Lung (tissue), 12 donors: ENCODE data around the gene FAM185A. TPM values are rescaled to one million over a fixed set of nuclear protein-coding genes. Genes with fewer than 3 reads are reported as not detected.

ENCODE experiments used
- ATAC-seq: fragments of 200-7000 bp; cut with Tn5 transposase; one replicate; pipeline ENCODE4 v1.9.1; 2020; ENCODE audit warnings: moderate number of reproducible peaks; ENCODE audit not compliant: insufficient read depth, low FRiP score
- DNase-seq, 3 donors: peaks; one replicate each; pipeline ENCODE4 v3.0.0-alpha.2; 2013 to 2017
- H3K27ac ChIP-seq, 2 donors: one replicate each; pipeline ENCODE4 v1.5.1; 2013; ENCODE audit warnings: mild to moderate bottlenecking in 2 of 2, moderate library complexity in 2 of 2, control low read depth in 1 of 2, inconsistent platforms in 1 of 2, low read depth in 1 of 2, low read length in 1 of 2
- H3K27me3 ChIP-seq, 3 donors: one replicate each; pipeline ENCODE4 v1.5.1; 2013; ENCODE audit warnings: low read length in 2 of 3; ENCODE audit not compliant: control insufficient read depth in 3 of 3, insufficient read depth in 3 of 3
- H3K36me3 ChIP-seq, 4 donors: one replicate each; pipeline ENCODE4 v1.5.1; 2013; ENCODE audit warnings: low read length in 4 of 4, mild to moderate bottlenecking in 1 of 4, moderate library complexity in 1 of 4; ENCODE audit not compliant: control insufficient read depth in 4 of 4, insufficient read depth in 4 of 4
- H3K4me1 ChIP-seq, 5 donors: one replicate each; pipeline ENCODE4 v1.5.1; 2013; ENCODE audit warnings: low read length in 5 of 5, mild to moderate bottlenecking in 2 of 5, moderate library complexity in 1 of 5; ENCODE audit not compliant: control insufficient read depth in 5 of 5, insufficient read depth in 5 of 5
- H3K4me3 ChIP-seq: one replicate; pipeline ENCODE4 v1.5.1; 2013; ENCODE audit warnings: mild to moderate bottlenecking, control low read depth, moderate library complexity
- H3K9ac ChIP-seq, 2 donors: one replicate each; pipeline ENCODE4 v1.5.1; 2013; ENCODE audit warnings: low read length in 2 of 2, control low read depth in 1 of 2; ENCODE audit not compliant: insufficient read depth in 1 of 2
- H3K9me3 ChIP-seq, 4 donors: one replicate each; pipeline ENCODE4 v1.5.1; 2013; ENCODE audit warnings: low read length in 3 of 4, mild to moderate bottlenecking in 1 of 4, moderate library complexity in 1 of 4; ENCODE audit not compliant: control insufficient read depth in 4 of 4, insufficient read depth in 3 of 4
- CTCF ChIP-seq: IDR thresholded peaks from 2 replicates; pipeline ENCODE4 v1.5.1; 2012; ENCODE audit warnings: mild to moderate bottlenecking; ENCODE audit errors: control extremely low read depth, extremely low read depth
- WGBS, 2 donors: extraction: QIAGEN DNeasy Blood & Tissue Kit; methylation state at CpG; one replicate each; pipeline ENCODE4 v1.1.7; 2013; 5-methylcytosine and 5-hydroxymethylcytosine counted together
- polyA plus RNA-seq, 2 donors: library from polyadenylated mRNA; stranded (reverse); fragments of 200-250 nt; gene quantifications; one replicate each; pipeline ENCODE4 v1.2.1, GENCODE V29; 2013
- total RNA-seq, 2 donors: library from RNA; depleted of rRNA in 1 of 2; stranded (reverse); fragments of >200 nt in 1 of 2; gene quantifications; one replicate each; pipeline ENCODE4 v1.2.1, GENCODE V29; 2014 to 2021
- donor health status: control.
- donor health status: control.
- donor health status: Bipolar disorder and iron deficiency.
- donor health status: healthy.
- donor health status: DM: yes; HTN: yes; CAD: no.

The FAM185A gene
- total and polyA plus RNA-seq, 4 donors = 2.8 to 17.3 (median 8.0) TPM

- no peak overlapping the region for H3K27ac ChIP-seq
- H3K9me3 ChIP-seq = no peaks in the 10 kb centered on the region
- peaks cover 0 to 31% (median 11%) of the 10 kb centered on the region in 5 donors for H3K4me1 ChIP-seq
- no peak overlapping the region for H3K9ac ChIP-seq
- DNase-seq = no peak
- peaks cover 0 to 2% (median 0%) of the 10 kb centered on the region in 4 donors for H3K36me3 ChIP-seq
- H3K4me3 ChIP-seq = no peak overlapping the region
- H3K27me3 ChIP-seq = no peaks in the 10 kb centered on the region
- whole genome bisulfite sequencing, 2 donors = 80 to 88% methylated on average over 4 of the region's 4 CpGs
- no peak for TF ChIP-seq CTCF
- no peak for ATAC-seq
These were observed 65.2 kb downstream of the FAM185A start for GRCh38 chr7:102814025-102814471.

- 86 to 87% methylated on average over 4 of the region's 4 CpGs for WGBS, 2 donors
- peaks cover 2 to 6% (median 4%) of the 10 kb centered on the region in 4 donors for H3K36me3 ChIP-seq
- H3K9ac ChIP-seq = no peak overlapping the region
- H3K4me3 ChIP-seq = no peak overlapping the region
- ATAC-seq (no peak), DNase-seq (no peak)
- peaks cover 0 to 12% (median 4%) of the 10 kb centered on the region in 5 donors for H3K4me1 ChIP-seq
- H3K27me3 ChIP-seq = no peaks in the 10 kb centered on the region
- no peak overlapping the region for H3K27ac ChIP-seq
- H3K9me3 ChIP-seq = no peaks in the 10 kb centered on the region
- no peak for TF ChIP-seq CTCF
These were observed 69.1 kb downstream of the FAM185A start for GRCh38 chr7:102817616-102818573.

- Histone ChIP-seq H3K9ac (no peak overlapping the region), H3K4me3 (no peak overlapping the region), H3K9me3 (no peaks in the 10 kb centered on the region), H3K4me1 (no peaks in the 10 kb centered on the region), H3K27me3 (no peaks in the 10 kb centered on the region), H3K27ac (no peak overlapping the region), H3K36me3 (peaks cover 0 to 6% (median 4%) of the 10 kb centered on the region in 4 donors)
- DNase-seq (no peak), ATAC-seq (no peak)
- WGBS, 2 donors = 19 to 22% methylated on average over 2 of the region's 2 CpGs
- no peak for TF ChIP-seq CTCF
These were observed 70.4 kb downstream of the FAM185A start for GRCh38 chr7:102819151-102819550.
